ENCODE data around the gene CFL2. TPM values are rescaled to one million over a fixed set of nuclear protein-coding genes. Genes with fewer than 3 reads are reported as not detected.
A peak's percentile ranks its signal among the peaks of the same experiment; 100 is the strongest.

The CFL2 gene
- 100 to 1,000 TPM in 3 of 5 donors, 10 to 100 TPM in 2; 42.6 to 214 (median 136) TPM for total RNA-seq
- polyA plus RNA-seq = 10 to 100 TPM; 22.0 to 28.6 (median 26.1) TPM
- long read RNA-seq, donor 1, full-length matches to known transcripts = 11 of 11 reads
- long read RNA-seq, donor 1, partial matches to known transcripts = 0 of 11 reads
- long read RNA-seq, donor 1, other reads (novel, unspliced or antisense) = 0 of 11 reads
- long read RNA-seq, donor 2, full-length matches to known transcripts = 24 of 29 reads
- long read RNA-seq, donor 2, partial matches to known transcripts = 5 of 29 reads
- long read RNA-seq, donor 2, other reads (novel, unspliced or antisense) = 0 of 29 reads
- long read RNA-seq, donor 3, full-length matches to known transcripts = 9 of 9 reads
- long read RNA-seq, donor 3, partial matches to known transcripts = 0 of 9 reads
- long read RNA-seq, donor 3, other reads (novel, unspliced or antisense) = 0 of 9 reads
- long read RNA-seq, donor 4, full-length matches to known transcripts = 3 of 3 reads
- long read RNA-seq, donor 4, partial matches to known transcripts = 0 of 3 reads
- long read RNA-seq, donor 4, other reads (novel, unspliced or antisense) = 0 of 3 reads
- long read RNA-seq, donor 5, full-length matches to known transcripts = 18 of 23 reads
- long read RNA-seq, donor 5, partial matches to known transcripts = 5 of 23 reads
- long read RNA-seq, donor 5, other reads (novel, unspliced or antisense) = 0 of 23 reads
- long read RNA-seq, donor 6, full-length matches to known transcripts = 42 of 51 reads
- long read RNA-seq, donor 6, partial matches to known transcripts = 9 of 51 reads
- long read RNA-seq, donor 6, other reads (novel, unspliced or antisense) = 0 of 51 reads
- long read RNA-seq, donor 7, full-length matches to known transcripts = 37 of 55 reads
- long read RNA-seq, donor 7, partial matches to known transcripts = 18 of 55 reads
- long read RNA-seq, donor 7, other reads (novel, unspliced or antisense) = 0 of 55 reads
- long read RNA-seq, donor 8, full-length matches to known transcripts = 12 of 12 reads
- long read RNA-seq, donor 8, partial matches to known transcripts = 0 of 12 reads
- long read RNA-seq, donor 8, other reads (novel, unspliced or antisense) = 0 of 12 reads
- long read RNA-seq, donor 9, full-length matches to known transcripts = 21 of 38 reads
- long read RNA-seq, donor 9, partial matches to known transcripts = 17 of 38 reads
- long read RNA-seq, donor 9, other reads (novel, unspliced or antisense) = 0 of 38 reads
- long read RNA-seq, donor 10, full-length matches to known transcripts = 12 of 12 reads
- long read RNA-seq, donor 10, partial matches to known transcripts = 0 of 12 reads
- long read RNA-seq, donor 10, other reads (novel, unspliced or antisense) = 0 of 12 reads

DNA sequence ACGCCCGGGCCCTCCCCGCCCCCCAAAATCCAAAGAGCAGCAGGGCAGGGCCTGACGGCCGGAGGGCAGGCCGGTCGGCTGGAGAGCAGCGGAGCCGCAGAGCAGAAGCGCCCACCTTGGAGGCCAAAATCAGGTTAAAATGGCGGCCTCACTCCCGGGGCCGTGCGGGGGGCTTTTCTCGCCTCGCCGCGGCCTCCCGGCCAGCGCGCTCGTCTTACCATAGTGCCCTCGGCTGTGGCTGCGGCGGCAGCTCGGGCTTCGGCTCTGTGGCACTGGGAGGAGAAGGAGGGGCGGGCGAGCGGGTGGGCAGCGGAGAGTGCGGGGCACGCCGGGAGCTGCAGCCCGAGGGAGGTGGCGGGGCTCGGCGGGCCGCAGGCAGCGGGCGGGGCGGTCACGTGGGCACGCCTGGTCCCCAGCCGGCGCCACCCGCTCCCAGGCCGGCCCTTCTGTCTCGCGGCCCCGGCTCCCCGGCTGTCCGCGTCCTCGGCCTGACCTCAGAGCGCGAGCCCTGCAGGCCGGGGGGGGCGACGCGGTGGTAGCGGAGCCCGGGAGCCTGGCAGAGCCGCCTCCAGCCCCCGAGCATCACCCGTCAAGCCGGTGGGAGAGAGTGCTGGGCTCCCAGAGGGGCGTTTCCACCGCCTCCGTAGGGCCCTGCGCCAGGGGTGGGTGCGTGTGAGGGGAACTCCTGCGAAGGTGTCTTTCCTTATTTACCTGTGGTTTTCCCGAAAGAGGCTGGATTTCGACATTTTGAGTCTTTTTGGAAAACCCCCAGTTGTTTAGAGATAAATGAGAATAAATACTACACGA, at the start of gene CFL2:
CFL2 (minus strand) TSS at position 274 of the 807 bp plus-strand sequence; CDS start at position 221, 53 bp downstream.
- intact Hi-C loops (cut with DNase I; ENCODE audit: low total_unique reads) = no loop called here
- 0 to 1% (median 1%) methylated on average over 10 to 76 of the region's 76 CpGs for WGBS, 5 donors

GRCh38 chr14:34755215-34755614, 40.8 kb upstream of the CFL2 start:
- intact Hi-C loops (cut with DNase I; ENCODE audit: low total_unique reads) = no loop called here
- H3K4me3 ChIP-seq = no peak overlapping the region
- H3K36me3 ChIP-seq = peaks cover 22 to 84% (median 69%) of the 10 kb centered on the region in 4 donors
- TF ChIP-seq POLR2A (IDR thresholded peaks at IDR 0.05) (no peak), EP300 (IDR thresholded peaks at IDR 0.05) (no peak), POLR2AphosphoS5 (IDR thresholded peaks at IDR 0.05) (no peak), CTCF (IDR thresholded peaks at IDR 0.05) (no peak)
- no peaks in the 10 kb centered on the region for H3K4me1 ChIP-seq
- 91 to 99% (median 96%) methylated on average over 2 of the region's 2 CpGs for WGBS, 5 donors
- no peaks in the 10 kb centered on the region for H3K27me3 ChIP-seq
- H3K27ac ChIP-seq = no peak overlapping the region
- no peaks in the 10 kb centered on the region for H3K9me3 ChIP-seq
- DNase-seq = no peak

More for the DNA sequence above, at the start of gene CFL2:
- Histone ChIP-seq H3K4me3 (peak within 1 kb of the TSS; percentile 74 to 99 (median 86)), H3K9me3 (no peaks in the 10 kb centered on the region), H3K27ac (peak within 1 kb of the TSS; percentile 87 to 99 (median 96)), H3K36me3 (peaks cover 0 to 9% (median 7%) of the 10 kb centered on the region in 4 donors), H3K27me3 (no peaks in the 10 kb centered on the region), H3K4me1 (peaks cover 0 to 52% (median 41%) of the 10 kb centered on the region in 4 donors)
- peak; percentile 79 to 95 for DNase-seq
- TF ChIP-seq CTCF (IDR thresholded peaks at IDR 0.05) (no peak), POLR2AphosphoS5 (IDR thresholded peaks at IDR 0.05) (peak; percentile 67 to 83 (median 80)), POLR2A (IDR thresholded peaks at IDR 0.05) (peak in 1 of 4 donors; percentile 54), EP300 (IDR thresholded peaks at IDR 0.05) (peak; percentile 26)

DNA sequence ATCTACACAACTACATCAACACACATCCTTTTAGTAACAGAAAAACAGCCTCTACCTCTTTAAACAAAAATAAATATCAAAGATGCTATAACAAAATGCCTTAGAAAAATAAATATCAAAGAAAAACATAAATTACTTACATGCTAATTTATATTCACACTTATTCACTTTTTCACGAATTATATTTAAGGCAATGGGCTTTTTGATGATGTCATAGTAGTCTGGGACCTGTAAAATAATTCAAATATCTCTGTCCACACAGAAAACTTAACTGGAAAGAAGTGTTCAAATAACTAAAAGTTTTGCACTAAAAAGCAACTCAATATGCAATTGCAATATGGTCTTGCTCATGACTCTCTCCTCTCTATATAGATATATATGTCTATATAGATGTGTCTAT, 40.3 kb upstream of the CFL2 start:
- Histone ChIP-seq H3K4me1 (no peaks in the 10 kb centered on the region), H3K27ac (no peak overlapping the region), H3K4me3 (no peak overlapping the region), H3K36me3 (peaks cover 20 to 79% (median 64%) of the 10 kb centered on the region in 4 donors), H3K27me3 (no peaks in the 10 kb centered on the region), H3K9me3 (no peaks in the 10 kb centered on the region)
- DNase-seq = no peak
- intact Hi-C loops (cut with DNase I; ENCODE audit: low total_unique reads) = no loop called here
- WGBS, 5 donors = 93 to 98% (median 97%) methylated on average over 1 of the region's 1 CpG
- TF ChIP-seq POLR2AphosphoS5 (IDR thresholded peaks at IDR 0.05) (no peak), EP300 (IDR thresholded peaks at IDR 0.05) (no peak), POLR2A (IDR thresholded peaks at IDR 0.05) (no peak), CTCF (IDR thresholded peaks at IDR 0.05) (no peak)
